Neural cell (in vitro differentiated cells): ENCODE data around the gene ADCY5. TPM values are rescaled to one million over a fixed set of nuclear protein-coding genes. Genes with fewer than 3 reads are reported as not detected.

Experiments used
- H2AFZ ChIP-seq: fragments of 200-600, 300-800 bp; sonication (generic), shearing (Covaris generic); 2 replicates; pipeline ENCODE4 v1.6.0; 2014; ENCODE audit warnings: low read depth, mild to moderate bottlenecking, antibody characterized with exemption, low read length, moderate library complexity
- H3F3A ChIP-seq: fragments of 200-600 bp; shearing (Covaris generic); 2 replicates; pipeline ENCODE4 v1.6.1; 2016; ENCODE audit warnings: mild to moderate bottlenecking, moderate library complexity, mixed read lengths, antibody characterized with exemption, low read length; ENCODE audit not compliant: insufficient read depth, poor library complexity, severe bottlenecking
- H3K27ac ChIP-seq: fragments of 200-600, 300-800 bp; sonication (generic), shearing (Covaris generic); 2 replicates; pipeline ENCODE4 v1.5.1; 2014; ENCODE audit warnings: mild to moderate bottlenecking, low read length, moderate library complexity
- H3K27me3 ChIP-seq: fragments of 300-800, 200-600 bp; sonication (generic), shearing (Covaris generic); 2 replicates; pipeline ENCODE4 v1.6.0; 2014; ENCODE audit warnings: mild to moderate bottlenecking, low read depth, low read length, moderate library complexity; ENCODE audit not compliant: insufficient read depth
- H3K36me3 ChIP-seq: fragments of 300-800, 200-600 bp; sonication (generic), shearing (Covaris generic); 2 replicates; pipeline ENCODE4 v1.5.1; 2014; ENCODE audit warnings: mild to moderate bottlenecking, antibody characterized with exemption, low read length, moderate library complexity; ENCODE audit not compliant: insufficient read depth
- H3K4me2 ChIP-seq: fragments of 300-800, 200-600 bp; sonication (generic), shearing (Covaris generic); 2 replicates; pipeline ENCODE4 v1.6.0; 2014; ENCODE audit warnings: mild to moderate bottlenecking, low read length
- H3K4me3 ChIP-seq: fragments of 300-800, 200-600 bp; sonication (generic), shearing (Covaris generic); 2 replicates; pipeline ENCODE4 v1.5.1; 2014; ENCODE audit warnings: mild to moderate bottlenecking, low read length, moderate library complexity
- H3K79me2 ChIP-seq: fragments of 200-600 bp; shearing (Covaris generic); replicated peaks from 2 replicates; pipeline ENCODE4 v1.6.0; 2014; ENCODE audit warnings: mild to moderate bottlenecking, low read length, moderate library complexity; ENCODE audit not compliant: insufficient read depth
- H3K9ac ChIP-seq: fragments of 300-800, 200-600 bp; sonication (generic), shearing (Covaris generic); 2 replicates; pipeline ENCODE4 v1.6.1; 2016; ENCODE audit warnings: mild to moderate bottlenecking, low read length, mixed read lengths
- H3K9me2 ChIP-seq: fragments of 200-600 bp; shearing (Covaris generic); 2 replicates; pipeline ENCODE4 v1.6.1; 2016; ENCODE audit warnings: mild to moderate bottlenecking, low read length, mixed read lengths; ENCODE audit not compliant: insufficient read depth
- H3K9me3 ChIP-seq: fragments of 200-600, 300-800 bp; sonication (generic), shearing (Covaris generic); 2 replicates; pipeline ENCODE4 v1.6.1; 2016; ENCODE audit warnings: mild to moderate bottlenecking, mixed run types, low read length, moderate library complexity, mixed read lengths
- H4K20me1 ChIP-seq: fragments of 200-600 bp; shearing (Covaris generic); 2 replicates; pipeline ENCODE4 v1.6.1; 2016; ENCODE audit warnings: mild to moderate bottlenecking, mixed run types; ENCODE audit not compliant: insufficient read depth
- EP300 ChIP-seq: fragments of 450-650 bp; conservative IDR thresholded peaks from 2 replicates; pipeline ENCODE4 v1.6.1; 2014; ENCODE audit warnings: antibody characterized with exemption, mild to moderate bottlenecking, moderate library complexity; ENCODE audit not compliant: poor library complexity, severe bottlenecking
- EZH2 ChIP-seq: fragments of 200-600, 300-800 bp; shearing (Covaris generic), sonication (generic); IDR thresholded peaks from 2 replicates; pipeline ENCODE4 v1.6.1; 2014; ENCODE audit warnings: antibody characterized with exemption, low read length, borderline replicate concordance, mild to moderate bottlenecking; ENCODE audit not compliant: insufficient read depth, poor library complexity, severe bottlenecking
- MXI1 ChIP-seq: fragments of 450-650 bp; conservative IDR thresholded peaks from 2 replicates; pipeline ENCODE4 v1.6.1; 2014; ENCODE audit warnings: antibody characterized with exemption, mild to moderate bottlenecking; ENCODE audit not compliant: poor library complexity, severe bottlenecking
- POLR2AphosphoS5 ChIP-seq: IDR thresholded peaks from 2 replicates; pipeline ENCODE4 v1.6.1; 2012
- RAD21 ChIP-seq: fragments of 450-650 bp; conservative IDR thresholded peaks from 2 replicates; pipeline ENCODE4 v1.6.1; 2014; ENCODE audit warnings: antibody characterized with exemption, mild to moderate bottlenecking, moderate library complexity
- SMC3 ChIP-seq: fragments of 450-650 bp; conservative IDR thresholded peaks from 2 replicates; pipeline ENCODE4 v1.6.1; 2014; ENCODE audit warnings: antibody characterized with exemption, mild to moderate bottlenecking, moderate library complexity; ENCODE audit not compliant: poor library complexity
- TAF1 ChIP-seq: IDR thresholded peaks from 2 replicates; pipeline ENCODE4 v1.6.1; 2012; ENCODE audit warnings: low read depth
- polyA plus RNA-seq: library from polyadenylated mRNA; depleted of rRNA; stranded (reverse); fragments of >200 nt; gene quantifications from 2 replicates; pipeline ENCODE4 v1.2.3, GENCODE V29; 2014
- TF ChIP-seq, protein P1 (sequence below): fragments of 450-650 bp; IDR thresholded peaks from 2 replicates; pipeline ENCODE4 v1.5.1; 2014; ENCODE audit warnings: antibody characterized with exemption, mild to moderate bottlenecking, moderate library complexity; ENCODE audit not compliant: poor library complexity, severe bottlenecking
- TF ChIP-seq, protein P2 (sequence below): IDR thresholded peaks from 2 replicates; pipeline ENCODE4 v1.6.1; 2012; ENCODE audit warnings: borderline replicate concordance

Gene ADCY5
- polyA plus RNA-seq, 1 donor from 2014 or later, result 7.7 TPM

DNA sequence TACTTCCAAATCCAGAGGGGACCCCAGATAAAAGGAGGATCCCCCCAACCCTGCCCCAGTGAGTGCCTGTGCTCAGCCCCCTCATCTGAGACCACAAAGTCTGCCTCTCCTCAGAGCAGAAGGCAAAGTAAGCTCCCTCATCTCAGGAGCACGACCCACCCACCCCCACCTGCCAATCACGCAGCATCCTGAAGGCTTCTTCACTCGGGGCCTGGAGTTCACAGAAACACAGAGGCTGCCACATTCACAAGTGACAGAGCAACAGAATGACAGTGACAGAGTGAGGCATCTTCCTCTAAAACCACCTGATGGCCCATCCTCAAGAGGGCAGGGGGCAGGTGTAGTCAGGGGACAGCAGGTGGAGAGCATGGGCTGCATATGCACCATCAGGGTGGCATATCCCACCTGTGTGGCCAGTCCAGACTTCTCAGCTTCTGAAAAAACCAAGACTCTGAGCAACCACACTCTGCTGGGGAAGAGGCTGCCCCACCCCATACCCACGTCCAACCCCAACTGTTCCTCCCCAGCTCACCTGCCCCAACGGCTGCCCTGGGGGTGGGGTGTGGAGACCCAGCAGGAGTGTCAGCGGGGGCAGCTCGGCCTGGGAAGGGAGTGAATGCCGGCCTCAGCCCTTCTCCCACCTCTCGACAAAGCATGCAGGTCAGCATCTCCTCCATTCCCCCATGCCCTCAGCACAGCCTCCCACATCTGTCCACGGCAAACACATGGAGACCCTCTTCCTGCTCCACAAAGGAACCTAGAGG, 19.3 kb downstream of the ADCY5 start:
- no peak overlapping the region for H3K4me3 ChIP-seq
- no peak overlapping the region for H2AFZ ChIP-seq
- no peaks in the 10 kb centered on the region for H4K20me1 ChIP-seq
- no peaks in the 10 kb centered on the region for H3K36me3 ChIP-seq
- H3K9me2 ChIP-seq, result no peaks in the 10 kb centered on the region
- no peaks in the 10 kb centered on the region for H3K9me3 ChIP-seq
- H3K27ac ChIP-seq, result no peak overlapping the region
- no peaks in the 10 kb centered on the region for H3K79me2 ChIP-seq
- no peaks in the 10 kb centered on the region for H3K27me3 ChIP-seq
- no peak overlapping the region for H3K9ac ChIP-seq
- TF ChIP-seq, protein P1, sequence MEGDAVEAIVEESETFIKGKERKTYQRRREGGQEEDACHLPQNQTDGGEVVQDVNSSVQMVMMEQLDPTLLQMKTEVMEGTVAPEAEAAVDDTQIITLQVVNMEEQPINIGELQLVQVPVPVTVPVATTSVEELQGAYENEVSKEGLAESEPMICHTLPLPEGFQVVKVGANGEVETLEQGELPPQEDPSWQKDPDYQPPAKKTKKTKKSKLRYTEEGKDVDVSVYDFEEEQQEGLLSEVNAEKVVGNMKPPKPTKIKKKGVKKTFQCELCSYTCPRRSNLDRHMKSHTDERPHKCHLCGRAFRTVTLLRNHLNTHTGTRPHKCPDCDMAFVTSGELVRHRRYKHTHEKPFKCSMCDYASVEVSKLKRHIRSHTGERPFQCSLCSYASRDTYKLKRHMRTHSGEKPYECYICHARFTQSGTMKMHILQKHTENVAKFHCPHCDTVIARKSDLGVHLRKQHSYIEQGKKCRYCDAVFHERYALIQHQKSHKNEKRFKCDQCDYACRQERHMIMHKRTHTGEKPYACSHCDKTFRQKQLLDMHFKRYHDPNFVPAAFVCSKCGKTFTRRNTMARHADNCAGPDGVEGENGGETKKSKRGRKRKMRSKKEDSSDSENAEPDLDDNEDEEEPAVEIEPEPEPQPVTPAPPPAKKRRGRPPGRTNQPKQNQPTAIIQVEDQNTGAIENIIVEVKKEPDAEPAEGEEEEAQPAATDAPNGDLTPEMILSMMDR, result no peak
- TF ChIP-seq TAF1 (no peak), SMC3 (no peak), MXI1 (no peak), EP300 (no peak), EZH2 (no peak), RAD21 (no peak), POLR2AphosphoS5 (no peak)
- TF ChIP-seq, protein P2, sequence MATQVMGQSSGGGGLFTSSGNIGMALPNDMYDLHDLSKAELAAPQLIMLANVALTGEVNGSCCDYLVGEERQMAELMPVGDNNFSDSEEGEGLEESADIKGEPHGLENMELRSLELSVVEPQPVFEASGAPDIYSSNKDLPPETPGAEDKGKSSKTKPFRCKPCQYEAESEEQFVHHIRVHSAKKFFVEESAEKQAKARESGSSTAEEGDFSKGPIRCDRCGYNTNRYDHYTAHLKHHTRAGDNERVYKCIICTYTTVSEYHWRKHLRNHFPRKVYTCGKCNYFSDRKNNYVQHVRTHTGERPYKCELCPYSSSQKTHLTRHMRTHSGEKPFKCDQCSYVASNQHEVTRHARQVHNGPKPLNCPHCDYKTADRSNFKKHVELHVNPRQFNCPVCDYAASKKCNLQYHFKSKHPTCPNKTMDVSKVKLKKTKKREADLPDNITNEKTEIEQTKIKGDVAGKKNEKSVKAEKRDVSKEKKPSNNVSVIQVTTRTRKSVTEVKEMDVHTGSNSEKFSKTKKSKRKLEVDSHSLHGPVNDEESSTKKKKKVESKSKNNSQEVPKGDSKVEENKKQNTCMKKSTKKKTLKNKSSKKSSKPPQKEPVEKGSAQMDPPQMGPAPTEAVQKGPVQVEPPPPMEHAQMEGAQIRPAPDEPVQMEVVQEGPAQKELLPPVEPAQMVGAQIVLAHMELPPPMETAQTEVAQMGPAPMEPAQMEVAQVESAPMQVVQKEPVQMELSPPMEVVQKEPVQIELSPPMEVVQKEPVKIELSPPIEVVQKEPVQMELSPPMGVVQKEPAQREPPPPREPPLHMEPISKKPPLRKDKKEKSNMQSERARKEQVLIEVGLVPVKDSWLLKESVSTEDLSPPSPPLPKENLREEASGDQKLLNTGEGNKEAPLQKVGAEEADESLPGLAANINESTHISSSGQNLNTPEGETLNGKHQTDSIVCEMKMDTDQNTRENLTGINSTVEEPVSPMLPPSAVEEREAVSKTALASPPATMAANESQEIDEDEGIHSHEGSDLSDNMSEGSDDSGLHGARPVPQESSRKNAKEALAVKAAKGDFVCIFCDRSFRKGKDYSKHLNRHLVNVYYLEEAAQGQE, result no peak
- H3K4me2 ChIP-seq, result no peak overlapping the region
- no peaks in the 10 kb centered on the region for H3F3A ChIP-seq

GRCh38 chr3:123424999-123425712, 23.7 kb downstream of the ADCY5 start:
- H3K36me3 ChIP-seq, result no peaks in the 10 kb centered on the region
- H4K20me1 ChIP-seq, result no peaks in the 10 kb centered on the region
- no peak overlapping the region for H2AFZ ChIP-seq
- TF ChIP-seq RAD21 (no peak), MXI1 (no peak), TAF1 (no peak), POLR2AphosphoS5 (no peak), EZH2 (no peak), SMC3 (no peak), EP300 (no peak)
- TF ChIP-seq, protein P2, result no peak
- TF ChIP-seq, protein P1, result no peak
- H3K9me2 ChIP-seq, result no peaks in the 10 kb centered on the region
- H3K27me3 ChIP-seq, result no peaks in the 10 kb centered on the region
- no peaks in the 10 kb centered on the region for H3K9me3 ChIP-seq
- H3K79me2 ChIP-seq, result no peaks in the 10 kb centered on the region
- H3K27ac ChIP-seq, result no peak overlapping the region
- H3F3A ChIP-seq, result no peaks in the 10 kb centered on the region
- no peak overlapping the region for H3K4me3 ChIP-seq
- H3K9ac ChIP-seq, result no peak overlapping the region
- no peak overlapping the region for H3K4me2 ChIP-seq
